ENCODE results near the gene SOX13. TPM values are rescaled to one million over a fixed set of nuclear protein-coding genes. Genes with fewer than 3 reads are reported as not detected.
"Not testable (repeated sequence)": the region's sequence is repeated elsewhere in the genome, so short reads cannot be mapped to it uniquely, and the experiment has no call there.

The SOX13 gene
- total and polyA plus RNA-seq, 8 donors: 12.0 to 27.2 (median 17.2) TPM

GRCh38 chr1:204094856-204095634 lies 22.1 kb downstream of the SOX13 start:
- ATAC-seq (no peak), DNase-seq (no peak), FAIRE-seq (no peak)
- Histone ChIP-seq H3K27ac (no peak overlapping the region), H3K9me3 (no peaks in the 10 kb centered on the region), H3K27me3 (no peaks in the 10 kb centered on the region), H3K4me1 (peaks cover 14 to 16% (median 14%) of the 10 kb centered on the region in 3 donors), H3K36me3 (no peaks in the 10 kb centered on the region), H3K4me3 (no peak overlapping the region)
- intact Hi-C loops (cut with DNase I): no loop called here
- 74 to 79% methylated on average over 15 of the region's 15 CpGs for WGBS, 2 donors
- no peak for TF ChIP-seq CTCF (IDR thresholded peaks at IDR 0.05)

- no peak for DNase-seq
- H3K9me3 ChIP-seq: no peaks in the 10 kb centered on the region
- no peaks in the 10 kb centered on the region for H3K36me3 ChIP-seq
- 82 to 86% methylated on average over 3 of the region's 3 CpGs for WGBS, 2 donors
- no peak for FAIRE-seq
- TF ChIP-seq CTCF (IDR thresholded peaks at IDR 0.05): no peak
- no peak overlapping the region for H3K27ac ChIP-seq
- intact Hi-C loops (cut with DNase I): no loop called here
- H3K27me3 ChIP-seq: no peaks in the 10 kb centered on the region
- H3K4me3 ChIP-seq: no peak overlapping the region
- peaks cover 14 to 21% (median 18%) of the 10 kb centered on the region in 3 donors for H3K4me1 ChIP-seq
- ATAC-seq: no peak
Observed at GRCh38 chr1:204096931-204097330, 24.0 kb downstream of the SOX13 start.

- no peak for ATAC-seq
- Histone ChIP-seq H3K36me3 (no peaks in the 10 kb centered on the region), H3K4me1 (peaks cover 3 to 24% (median 14%) of the 10 kb centered on the region in 3 donors), H3K4me3 (no peak overlapping the region), H3K27ac (no peak overlapping the region), H3K9me3 (no peaks in the 10 kb centered on the region), H3K27me3 (no peaks in the 10 kb centered on the region)
- FAIRE-seq: no peak
- intact Hi-C loops (cut with DNase I): no loop called here
- no peak for TF ChIP-seq CTCF (IDR thresholded peaks at IDR 0.05)
- no peak for DNase-seq
- WGBS, 2 donors: 90% methylated on average over 4 of the region's 4 CpGs
Observed at GRCh38 chr1:204098683-204099082, 25.8 kb downstream of the SOX13 start.

- H3K4me1 ChIP-seq: peaks cover 6 to 30% (median 20%) of the 10 kb centered on the region in 3 donors
- intact Hi-C loops (cut with DNase I); H3K4me3 ChIP-seq; ATAC-seq; H3K27me3 ChIP-seq; H3K27ac ChIP-seq; FAIRE-seq; DNase-seq; H3K36me3 ChIP-seq; H3K9me3 ChIP-seq: not testable (repeated sequence)
- WGBS, 2 donors: 81 to 86% methylated on average over 2 of the region's 2 CpGs
Observed at GRCh38 chr1:204099754-204100153, 26.8 kb downstream of the SOX13 start.

GRCh38 chr1:204102029-204102611 lies 29.2 kb downstream of the SOX13 start:
- DNase-seq: no peak
- 48 to 55% methylated on average over 13 of the region's 13 CpGs for WGBS, 2 donors
- Histone ChIP-seq H3K9me3 (no peaks in the 10 kb centered on the region), H3K4me3 (no peak overlapping the region), H3K27ac (no peak overlapping the region), H3K27me3 (no peaks in the 10 kb centered on the region), H3K36me3 (no peaks in the 10 kb centered on the region), H3K4me1 (peaks cover 6 to 30% (median 20%) of the 10 kb centered on the region in 3 donors)
- no peak for FAIRE-seq
- intact Hi-C loops (cut with DNase I): no loop called here
- no peak for TF ChIP-seq CTCF (IDR thresholded peaks at IDR 0.05)
- ATAC-seq: peak in 2 of 4 donors; percentile 6 to 35

Measured in pancreas (tissue), 10 donors.